MCF 10A (cell line): ENCODE results near the gene FGF4. TPM values are rescaled to one million over a fixed set of nuclear protein-coding genes. Genes with fewer than 3 reads are reported as not detected.

ENCODE experiments used
- BruUV-seq: library from RNA; stranded (reverse); fragments of 400-500 nt; replicated peaks from 2 replicates; lab custom pipeline; 2021; lab: Mats Ljungman, UMichigan
- CTCF ChIA-PET: fragments of 300-600 bp; sonication (Branson Sonifier 250); formaldehyde crosslinking; extraction: SDS; loops from one replicate; lab custom pipeline; 2021; ENCODE audit warnings: antibody characterized with exemption, inconsistent platforms; lab: Yijun Ruan, JAX
- POLR2A ChIA-PET: fragments of 300-600, 350-650 bp; sonication (Branson Sonifier 250); formaldehyde crosslinking; extraction: SDS; loops from one replicate; lab custom pipeline; 2020; ENCODE audit warnings: antibody characterized with exemption, inconsistent platforms; lab: Yijun Ruan, JAX
- DNase-seq: peaks from one replicate; pipeline ENCODE4 v3.0.0-alpha.2; 2018; ENCODE audit not compliant: unreplicated experiment
- H3K27ac Mint-ChIP-seq: one replicate; pipeline ENCODE4 v1.8.0; 2022; ENCODE audit warnings: mild to moderate bottlenecking, low read depth, mixed read lengths; ENCODE audit not compliant: unreplicated experiment
- H3K27me3 Mint-ChIP-seq: one replicate; pipeline ENCODE4 v1.8.0; 2022; ENCODE audit warnings: mixed read lengths; ENCODE audit not compliant: insufficient read depth, unreplicated experiment
- H3K36me3 Mint-ChIP-seq: one replicate; pipeline ENCODE4 v1.8.0; 2022; ENCODE audit warnings: mild to moderate bottlenecking, moderate library complexity, mixed read lengths; ENCODE audit not compliant: insufficient read depth, unreplicated experiment
- H3K4me1 Mint-ChIP-seq: one replicate; pipeline ENCODE4 v1.8.0; 2022; ENCODE audit warnings: mixed read lengths; ENCODE audit not compliant: insufficient read depth, unreplicated experiment
- H3K4me3 Mint-ChIP-seq: one replicate; pipeline ENCODE4 v1.8.0; 2022; ENCODE audit warnings: mild to moderate bottlenecking, moderate library complexity, mixed read lengths; ENCODE audit not compliant: unreplicated experiment
- H3K9me3 Mint-ChIP-seq: one replicate; pipeline ENCODE4 v1.8.0; 2022; ENCODE audit warnings: mixed read lengths; ENCODE audit not compliant: unreplicated experiment
- CTCF ChIP-seq: fragments of 200-600 bp; IDR thresholded peaks from one replicate; pipeline ENCODE4 v1.8.0; 2022; ENCODE audit warnings: antibody characterized with exemption, mild to moderate bottlenecking; ENCODE audit not compliant: unreplicated experiment
- intact Hi-C: fragments of 100-400 bp; cut with micrococcal nuclease; formaldehyde crosslinking; loops from 2 replicates; pipeline ENCODE4 v1.14.1; 2022
- total RNA-seq: library from RNA; stranded (reverse); gene quantifications from 2 replicates; pipeline ENCODE4 v1.2.3, GENCODE V29; 2022

The FGF4 gene
- total RNA-seq, 1 experiment from 2014 or later = not detected

DNA sequence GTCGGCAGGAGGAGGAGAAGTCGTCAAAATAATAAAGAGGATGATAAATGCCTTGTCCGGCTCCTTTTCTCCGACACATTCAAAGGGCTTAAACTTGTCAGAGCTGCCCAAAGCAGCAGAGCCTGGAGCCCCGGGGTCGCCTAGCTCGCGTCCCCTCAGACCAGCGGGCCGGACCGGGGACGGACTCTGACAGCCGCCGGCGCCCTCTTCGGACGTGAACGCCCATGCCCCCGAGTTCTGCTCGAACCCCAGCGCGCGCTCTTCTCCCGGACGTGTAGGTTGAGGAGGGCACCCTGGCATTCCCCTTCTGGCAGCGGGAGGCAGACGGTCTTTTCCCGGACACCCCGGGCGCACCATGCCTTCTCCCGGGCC, 43.1 kb upstream of the FGF4 start:
- Mint-ChIP-seq H3K27ac (no peak overlapping the region), H3K36me3 (no peaks in the 10 kb centered on the region), H3K4me1 (no peaks in the 10 kb centered on the region), H3K27me3 (peaks cover 73% of the 10 kb centered on the region), H3K9me3 (peaks cover 7% of the 10 kb centered on the region), H3K4me3 (no peak overlapping the region)
- TF ChIP-seq CTCF = no peak
- ChIA-PET POLR2A (no interaction called here), CTCF (interaction anchor here (0.5 kb wide), 1 partner anchor 438 kb away, joined by 4 read pairs; no protein-coding TSS in a partner anchor)
- intact Hi-C loops = no loop called here
- DNase-seq = no peak
- BruUV-seq = no TSS peak

GRCh38 chr11:69817265-69818230, 42.4 kb upstream of the FGF4 start:
- H3K27me3 Mint-ChIP-seq = peaks cover 66% of the 10 kb centered on the region
- intact Hi-C loops = no loop called here
- no peaks in the 10 kb centered on the region for H3K4me1 Mint-ChIP-seq
- ChIA-PET CTCF (no interaction called here), POLR2A (no interaction called here)
- BruUV-seq = no TSS peak
- no peak overlapping the region for H3K27ac Mint-ChIP-seq
- no peak overlapping the region for H3K4me3 Mint-ChIP-seq
- TF ChIP-seq CTCF = no peak
- no peak for DNase-seq
- peaks cover 7% of the 10 kb centered on the region for H3K9me3 Mint-ChIP-seq
- H3K36me3 Mint-ChIP-seq = no peaks in the 10 kb centered on the region

DNA sequence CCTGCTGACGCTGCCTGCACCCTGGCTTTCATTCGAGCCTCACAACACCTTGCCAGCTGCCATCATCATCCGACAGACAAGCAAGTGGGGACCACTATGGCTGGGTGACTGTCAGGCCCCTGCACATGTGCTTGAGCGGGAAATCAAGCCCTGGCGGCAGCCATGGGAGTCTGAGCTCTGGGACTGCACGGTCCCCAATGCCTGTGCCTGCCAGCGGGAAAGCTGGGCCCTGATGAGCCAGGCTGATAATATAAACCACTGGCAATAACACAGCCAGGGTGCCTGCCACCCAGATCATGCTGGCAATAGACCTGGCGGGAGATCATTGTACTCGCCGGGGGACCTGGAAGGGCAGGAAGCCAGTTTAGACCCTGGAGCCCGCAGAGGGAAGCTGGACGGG, 41.5 kb upstream of the FGF4 start:
- Mint-ChIP-seq H3K4me3 (no peak overlapping the region), H3K27me3 (peaks cover 58% of the 10 kb centered on the region), H3K27ac (no peak overlapping the region), H3K4me1 (no peaks in the 10 kb centered on the region), H3K36me3 (no peaks in the 10 kb centered on the region), H3K9me3 (peaks cover 7% of the 10 kb centered on the region)
- DNase-seq = no peak
- intact Hi-C loops = no loop called here
- BruUV-seq = no TSS peak
- TF ChIP-seq CTCF = no peak
- POLR2A ChIA-PET = no interaction called here
- CTCF ChIA-PET = interaction anchor here (0.6 kb wide), 1 partner anchor 66 kb away, joined by 3 read pairs; no protein-coding TSS in a partner anchor

DNA sequence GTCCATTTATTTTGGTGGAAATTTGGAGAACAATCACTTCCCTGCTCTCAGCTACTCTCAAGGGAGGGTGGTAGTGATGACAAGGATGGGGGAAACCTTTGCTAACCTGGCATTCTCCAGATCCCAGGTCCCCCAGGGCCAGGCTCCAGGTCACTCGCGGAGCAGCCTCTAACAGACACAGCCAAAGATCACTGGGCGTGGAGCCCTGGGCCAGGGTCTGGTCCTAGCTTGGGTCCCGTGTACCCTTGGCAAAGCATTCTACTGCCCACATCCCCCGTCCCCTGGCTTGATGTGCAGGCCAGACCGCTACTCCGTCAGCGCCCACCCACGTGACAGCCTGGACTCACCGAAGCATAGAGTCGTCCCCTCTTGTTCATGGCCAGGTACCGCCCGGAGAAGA, 40.8 kb upstream of the FGF4 start:
- CTCF ChIA-PET = no interaction called here

More for the DNA sequence above, 40.8 kb upstream of the FGF4 start:
- Mint-ChIP-seq H3K4me3 (no peak overlapping the region), H3K27me3 (peaks cover 52% of the 10 kb centered on the region), H3K4me1 (no peaks in the 10 kb centered on the region), H3K9me3 (peaks cover 7% of the 10 kb centered on the region), H3K36me3 (no peaks in the 10 kb centered on the region), H3K27ac (no peak overlapping the region)
- intact Hi-C loops = no loop called here
- POLR2A ChIA-PET = no interaction called here
- BruUV-seq = no TSS peak
- TF ChIP-seq CTCF = no peak
- no peak for DNase-seq
